ENCODE data around the gene LINC01488.

Gene LINC01488

DNA sequence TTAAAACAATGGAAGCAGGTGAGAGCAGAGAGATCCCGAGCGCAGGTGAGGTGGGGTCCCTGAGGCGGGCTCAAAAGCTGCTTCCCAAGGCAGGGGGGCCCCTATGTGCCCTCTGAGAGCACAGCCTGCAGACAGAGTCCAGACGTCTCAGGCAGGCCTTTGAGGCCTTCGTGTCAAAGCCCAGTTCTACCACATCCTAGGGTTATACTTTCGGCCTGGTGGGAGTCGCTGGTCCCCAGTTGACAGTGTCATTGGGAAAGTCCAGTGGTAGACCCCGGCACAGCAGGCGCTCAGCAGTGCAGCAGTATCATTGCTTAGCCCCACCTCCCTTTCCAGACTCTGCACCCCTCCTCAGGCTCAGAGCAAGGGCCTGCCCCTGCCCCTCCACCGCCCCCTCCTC lies 9.1 kb downstream of the LINC01488 start:
- no peak for DNase-seq (ENCODE audit: low read depth)
- TF ChIP-seq, protein P1, sequence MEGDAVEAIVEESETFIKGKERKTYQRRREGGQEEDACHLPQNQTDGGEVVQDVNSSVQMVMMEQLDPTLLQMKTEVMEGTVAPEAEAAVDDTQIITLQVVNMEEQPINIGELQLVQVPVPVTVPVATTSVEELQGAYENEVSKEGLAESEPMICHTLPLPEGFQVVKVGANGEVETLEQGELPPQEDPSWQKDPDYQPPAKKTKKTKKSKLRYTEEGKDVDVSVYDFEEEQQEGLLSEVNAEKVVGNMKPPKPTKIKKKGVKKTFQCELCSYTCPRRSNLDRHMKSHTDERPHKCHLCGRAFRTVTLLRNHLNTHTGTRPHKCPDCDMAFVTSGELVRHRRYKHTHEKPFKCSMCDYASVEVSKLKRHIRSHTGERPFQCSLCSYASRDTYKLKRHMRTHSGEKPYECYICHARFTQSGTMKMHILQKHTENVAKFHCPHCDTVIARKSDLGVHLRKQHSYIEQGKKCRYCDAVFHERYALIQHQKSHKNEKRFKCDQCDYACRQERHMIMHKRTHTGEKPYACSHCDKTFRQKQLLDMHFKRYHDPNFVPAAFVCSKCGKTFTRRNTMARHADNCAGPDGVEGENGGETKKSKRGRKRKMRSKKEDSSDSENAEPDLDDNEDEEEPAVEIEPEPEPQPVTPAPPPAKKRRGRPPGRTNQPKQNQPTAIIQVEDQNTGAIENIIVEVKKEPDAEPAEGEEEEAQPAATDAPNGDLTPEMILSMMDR (conservative IDR thresholded peaks at IDR 0.05; ENCODE audit: low read length) = no peak

DNA sequence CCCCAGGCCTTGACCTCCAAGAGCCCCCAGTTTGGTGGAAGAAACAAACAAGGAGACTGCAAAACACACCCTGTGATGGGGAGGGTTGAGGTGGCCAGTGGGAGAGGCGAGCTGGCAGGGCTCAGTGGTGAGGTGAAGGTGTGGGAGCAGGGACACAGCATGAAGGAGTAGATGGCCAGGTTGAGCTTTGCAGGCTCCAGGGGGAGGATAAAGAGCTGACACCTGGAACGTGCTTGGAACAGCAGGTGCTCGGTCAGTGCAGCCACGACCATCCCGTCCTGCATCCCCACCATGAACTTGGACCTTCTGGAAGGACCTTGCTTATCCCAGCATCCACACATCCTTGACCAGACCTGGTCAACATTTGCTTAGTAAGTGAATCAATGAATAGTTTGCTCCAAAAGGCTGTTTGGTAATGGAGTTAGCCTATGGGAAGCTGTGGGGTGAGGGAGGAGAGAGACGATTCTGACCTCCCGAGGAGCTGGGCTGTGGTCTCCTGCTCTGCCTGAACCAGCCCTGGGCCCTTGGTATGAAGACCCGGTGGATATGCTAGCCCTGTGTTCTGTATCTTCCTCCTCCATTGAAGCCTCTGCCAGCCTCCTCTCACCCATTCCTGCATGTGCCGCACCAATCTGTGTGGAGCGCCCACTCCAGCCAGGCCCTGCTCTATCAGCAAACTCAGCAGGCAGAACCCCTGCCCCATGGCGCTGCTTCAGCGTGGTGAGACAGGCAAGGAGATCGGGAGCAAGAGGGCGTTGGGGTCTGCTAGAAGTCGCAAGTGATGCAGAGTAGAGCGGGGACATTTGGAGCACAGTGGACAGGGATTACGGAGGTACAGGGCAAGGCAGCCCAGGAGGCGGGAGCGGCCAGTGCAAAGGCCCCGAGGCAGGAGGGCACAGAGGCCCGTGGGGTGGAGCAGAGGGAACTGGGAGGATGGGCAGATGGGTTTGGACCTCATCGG lies 9.9 kb downstream of the LINC01488 start:
- TF ChIP-seq, protein P1 (conservative IDR thresholded peaks at IDR 0.05; ENCODE audit: low read length) = no peak
- H3K4me3 ChIP-seq (ENCODE audit: low read length) = no peak overlapping the region
- DNase-seq (ENCODE audit: low read depth) = no peak

More for the DNA sequence above, 9.1 kb downstream of the LINC01488 start:
- H3K4me3 ChIP-seq (ENCODE audit: low read length) = no peak overlapping the region

DNA sequence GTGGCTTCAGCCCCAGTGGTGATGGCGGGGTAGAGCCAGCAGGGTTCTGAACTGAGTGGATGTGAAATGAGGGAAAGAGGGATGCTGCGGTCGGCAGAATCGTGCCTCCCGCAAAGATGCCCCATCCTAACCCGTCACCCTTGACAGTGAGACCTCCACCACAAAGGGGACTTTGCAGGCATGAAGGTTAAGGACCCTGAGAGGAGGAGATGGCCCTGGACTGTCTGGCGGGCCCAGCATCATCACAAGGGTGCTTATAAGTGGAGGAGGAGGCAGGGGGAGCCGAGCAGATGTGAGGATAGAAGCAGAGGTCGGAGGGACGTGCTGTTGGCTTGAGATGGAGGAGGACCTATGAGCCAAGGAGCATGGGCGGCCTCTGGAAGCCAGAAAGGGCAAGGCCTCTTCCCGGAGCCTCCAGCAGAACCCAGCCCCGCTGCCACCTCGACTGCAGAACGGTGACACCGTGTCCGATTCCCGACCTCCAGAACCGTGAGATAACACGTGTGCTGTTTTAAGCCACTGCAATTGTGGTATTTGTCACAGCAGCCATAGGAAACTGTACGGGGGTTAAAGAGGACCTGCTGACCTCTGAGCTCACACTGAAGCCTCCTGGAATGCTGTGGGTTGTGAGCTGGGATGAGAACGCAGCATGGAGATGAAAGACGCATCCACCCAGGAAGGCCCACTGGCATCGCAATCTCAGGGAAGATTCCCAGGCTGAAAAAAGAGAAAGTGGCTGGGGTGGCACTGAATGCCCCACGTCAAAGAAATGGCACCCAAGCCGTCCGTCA lies 10.9 kb downstream of the LINC01488 start:
- TF ChIP-seq, protein P1 (conservative IDR thresholded peaks at IDR 0.05; ENCODE audit: low read length) = no peak
- DNase-seq (ENCODE audit: low read depth) = peak; percentile 29
- no peak overlapping the region for H3K4me3 ChIP-seq (ENCODE audit: low read length)

DNA sequence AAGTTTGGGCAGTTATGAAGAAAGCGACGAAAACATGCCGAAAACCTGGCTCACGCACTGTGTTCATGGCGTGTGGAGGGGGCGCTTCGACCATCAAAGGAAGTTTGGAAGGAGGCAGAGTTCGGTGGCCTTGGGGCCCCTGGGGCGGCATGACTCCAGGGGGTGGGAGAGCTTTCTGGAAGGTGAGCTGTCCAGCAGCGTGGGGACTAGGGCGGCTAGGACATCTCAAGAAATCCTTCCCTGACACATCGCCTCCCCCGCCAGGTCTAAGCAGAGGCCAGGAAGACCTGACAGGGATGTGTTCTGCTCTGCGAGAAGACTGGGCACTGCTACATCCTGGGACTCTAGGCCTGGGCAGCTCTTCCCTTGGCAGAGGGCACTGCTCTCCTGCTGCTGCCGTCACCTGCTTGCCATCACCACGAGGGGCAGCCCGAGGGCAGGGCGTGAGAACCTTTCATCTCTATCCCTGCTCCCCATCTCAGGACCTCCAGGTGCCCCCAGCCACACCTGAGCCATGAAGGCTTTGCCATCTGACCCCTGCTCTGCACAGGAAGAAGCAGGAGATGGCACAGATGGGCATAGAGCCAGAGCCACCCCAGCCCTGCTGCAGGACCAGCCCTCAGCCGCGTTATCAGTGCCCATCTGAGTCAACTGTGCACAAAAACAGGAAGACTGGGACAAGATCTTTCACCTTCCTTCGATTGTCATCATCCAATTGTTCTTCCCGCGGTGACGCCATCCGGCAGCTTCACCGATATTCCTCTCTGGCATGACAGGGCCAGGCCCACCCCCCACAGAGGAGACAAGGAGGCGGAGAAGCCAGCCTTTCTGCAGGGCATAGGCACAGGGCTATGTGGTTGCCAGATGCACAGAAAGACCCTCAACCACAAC lies 12.7 kb downstream of the LINC01488 start:
- TF ChIP-seq, protein P1 (conservative IDR thresholded peaks at IDR 0.05; ENCODE audit: low read length) = no peak
- no peak for DNase-seq (ENCODE audit: low read depth)
- H3K4me3 ChIP-seq (ENCODE audit: low read length) = no peak overlapping the region

DNA sequence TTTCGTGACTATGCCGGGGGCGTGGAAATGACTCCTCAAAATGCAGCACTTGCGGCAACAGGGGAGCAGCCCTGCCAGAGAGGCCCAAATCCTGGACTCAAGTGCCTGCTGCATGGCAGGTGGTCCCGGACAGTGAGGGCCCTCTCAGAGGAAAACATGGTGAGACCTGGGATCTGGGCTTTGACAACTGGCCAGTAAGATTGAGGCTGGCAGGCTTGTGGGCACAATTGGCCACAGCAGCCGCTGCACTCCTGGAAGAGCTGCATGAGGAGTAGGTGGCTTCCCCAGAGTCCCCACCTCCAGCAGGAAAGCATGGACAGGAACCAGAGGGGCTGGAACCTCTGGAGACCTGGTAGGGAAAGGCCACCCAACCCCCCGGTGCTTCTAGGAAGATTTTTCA lies 13.4 kb downstream of the LINC01488 start:
- no peak overlapping the region for H3K4me3 ChIP-seq (ENCODE audit: low read length)
- no peak for DNase-seq (ENCODE audit: low read depth)
- TF ChIP-seq, protein P1 (conservative IDR thresholded peaks at IDR 0.05; ENCODE audit: low read length) = no peak

DNA sequence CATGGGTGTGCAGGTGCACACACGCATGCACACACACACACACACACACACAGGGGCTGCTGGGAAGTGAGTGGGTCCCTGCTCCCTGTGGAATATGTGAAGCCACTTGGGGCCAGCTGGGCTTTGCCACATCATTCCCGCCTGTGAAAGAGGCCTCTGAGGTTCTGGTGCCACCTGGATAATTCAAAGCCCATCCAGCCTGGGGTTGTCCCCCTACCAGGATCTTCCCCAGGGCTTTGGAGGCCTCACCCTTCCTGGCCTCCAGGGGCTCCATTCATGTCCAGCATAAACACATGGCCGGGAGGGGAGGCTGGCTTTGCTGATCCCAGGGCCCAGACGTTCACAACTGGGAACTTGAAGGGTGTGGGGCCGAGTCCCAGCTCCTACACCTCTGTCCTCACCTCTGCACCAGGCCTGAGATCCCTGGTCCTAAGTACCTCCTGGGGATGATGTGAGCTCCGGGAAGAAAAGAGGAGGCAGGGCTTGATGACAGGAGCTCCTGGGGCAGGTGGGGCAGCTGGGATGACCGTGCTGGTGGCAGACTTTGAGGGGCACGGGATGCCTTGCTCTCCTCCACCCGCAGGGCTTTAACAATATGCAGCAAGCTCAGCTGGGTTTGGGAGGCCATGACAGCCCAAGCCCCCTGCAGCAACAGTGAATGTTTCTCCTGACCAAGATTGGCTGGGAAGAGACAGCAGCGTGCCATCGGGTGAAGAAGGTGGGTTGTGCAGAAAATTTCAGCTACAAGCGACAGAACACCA lies 14.2 kb downstream of the LINC01488 start:
- no peak overlapping the region for H3K4me3 ChIP-seq (ENCODE audit: low read length)
- DNase-seq (ENCODE audit: low read depth) = no peak
- TF ChIP-seq, protein P1 (conservative IDR thresholded peaks at IDR 0.05; ENCODE audit: low read length) = no peak
